ENCODE measurements around the gene PACC1. TPM values are rescaled to one million over a fixed set of nuclear protein-coding genes. Genes with fewer than 3 reads are reported as not detected.
A peak's percentile ranks its signal among the peaks of the same experiment; 100 is the strongest.

The PACC1 gene
- total RNA-seq = 10 to 100 TPM in 2 of 6 donors, 1 to 10 TPM in 4; 3.7 to 10.5 (median 7.8) TPM

GRCh38 chr1:212414328-212415106 is at the start of gene PACC1:
Gene PACC1, minus strand, starts transcription at chr1:212414886. Its CDS starts 129 bp downstream, at chr1:212414757.
- no peaks in the 10 kb centered on the region for H3K27me3 ChIP-seq
- peak within 1 kb of the TSS; percentile 75 to 98 (median 94) for H3K4me3 ChIP-seq
- 0 to 1% methylated on average over 21 to 69 of the region's 74 CpGs for WGBS, 2 donors
- peaks cover 0 to 12% (median 6%) of the 10 kb centered on the region in 4 donors for H3K36me3 ChIP-seq
- TF ChIP-seq CTCF (IDR thresholded peaks at IDR 0.05) (peak in 3 of 6 experiments; percentile 43 to 53 (median 46)), POLR2A (IDR thresholded peaks at IDR 0.05) (peak in 1 of 4 donors; percentile 76), EP300 (IDR thresholded peaks at IDR 0.05) (no peak), POLR2AphosphoS5 (IDR thresholded peaks at IDR 0.05) (peak; percentile 36 to 70)
- H3K27ac ChIP-seq = peak within 1 kb of the TSS; percentile 12 to 84 (median 77)
- DNase-seq = peak; percentile 95 to 97
- H3K9me3 ChIP-seq = no peaks in the 10 kb centered on the region
- peak; percentile 93 to 98 for ATAC-seq (ENCODE audit: low FRiP score in 2 of 2)
- H3K4me1 ChIP-seq = peaks cover 8 to 18% (median 10%) of the 10 kb centered on the region in 4 donors

- ATAC-seq (ENCODE audit: low FRiP score in 2 of 2) (no peak), DNase-seq (no peak)
- peaks cover 0 to 3% (median 0%) of the 10 kb centered on the region in 4 donors for H3K4me1 ChIP-seq
- no peak overlapping the region for H3K4me3 ChIP-seq
- TF ChIP-seq POLR2A (IDR thresholded peaks at IDR 0.05) (no peak), EP300 (IDR thresholded peaks at IDR 0.05) (no peak), CTCF (IDR thresholded peaks at IDR 0.05) (no peak), POLR2AphosphoS5 (IDR thresholded peaks at IDR 0.05) (no peak)
- WGBS, 2 donors = 85% methylated on average over 3 to 7 of the region's 7 CpGs
- H3K36me3 ChIP-seq = no peaks in the 10 kb centered on the region
- no peak overlapping the region for H3K27ac ChIP-seq
- no peaks in the 10 kb centered on the region for H3K27me3 ChIP-seq
- H3K9me3 ChIP-seq = no peaks in the 10 kb centered on the region
These were observed 49.0 kb upstream of the PACC1 start for GRCh38 chr1:212463565-212464285.

- 83 to 94% methylated on average over 11 to 13 of the region's 13 CpGs for WGBS, 2 donors
- DNase-seq (no peak), ATAC-seq (ENCODE audit: low FRiP score in 2 of 2) (no peak)
- TF ChIP-seq CTCF (IDR thresholded peaks at IDR 0.05) = no peak
- TF ChIP-seq POLR2AphosphoS5 (IDR thresholded peaks at IDR 0.05) = no peak
- TF ChIP-seq POLR2A (IDR thresholded peaks at IDR 0.05) = no peak
- Histone ChIP-seq H3K27ac (no peak overlapping the region), H3K36me3 (no peaks in the 10 kb centered on the region), H3K4me3 (no peak overlapping the region), H3K4me1 (peaks cover 0 to 3% (median 0%) of the 10 kb centered on the region in 4 donors), H3K27me3 (no peaks in the 10 kb centered on the region), H3K9me3 (no peaks in the 10 kb centered on the region)
These were observed 47.4 kb upstream of the PACC1 start for GRCh38 chr1:212461916-212462660.

GRCh38 chr1:212460376-212460775 is 45.7 kb upstream of the PACC1 start:
- DNase-seq (no peak), ATAC-seq (ENCODE audit: low FRiP score in 2 of 2) (no peak)
- Histone ChIP-seq H3K36me3 (no peaks in the 10 kb centered on the region), H3K27me3 (no peaks in the 10 kb centered on the region), H3K4me1 (peaks cover 0 to 9% (median 2%) of the 10 kb centered on the region in 4 donors), H3K9me3 (no peaks in the 10 kb centered on the region), H3K27ac (no peak overlapping the region), H3K4me3 (no peak overlapping the region)
- TF ChIP-seq EP300 (IDR thresholded peaks at IDR 0.05) = no peak
- TF ChIP-seq POLR2AphosphoS5 (IDR thresholded peaks at IDR 0.05) = no peak
- no peak for TF ChIP-seq CTCF (IDR thresholded peaks at IDR 0.05)
- TF ChIP-seq POLR2A (IDR thresholded peaks at IDR 0.05) = no peak
- WGBS, 2 donors = 92% methylated on average over 9 of the region's 9 CpGs; no CpG with 5 or more reads in 1 of the 2 donors

All from upper lobe of left lung (tissue), 6 donors.